ENCODE data around the gene SOX5. TPM values are rescaled to one million over a fixed set of nuclear protein-coding genes. Genes with fewer than 3 reads are reported as not detected.

Gene SOX5
- total RNA-seq, 1 donor: 12.8 TPM

- no peak for TF ChIP-seq CTCF (IDR thresholded peaks at IDR 0.05; ENCODE audit: insufficient read depth, low read length)
- no peak for DNase-seq (ENCODE audit: low read depth)
- H3K4me3 ChIP-seq (ENCODE audit: low read depth, low read length): no peak overlapping the region
These were observed 291.9 kb downstream of the SOX5 start for GRCh38 chr12:23657598-23657997.

- no peak for TF ChIP-seq CTCF (IDR thresholded peaks at IDR 0.05; ENCODE audit: insufficient read depth, low read length)
- H3K4me3 ChIP-seq (ENCODE audit: low read depth, low read length): no peak overlapping the region
- DNase-seq (ENCODE audit: low read depth): no peak
These were observed 293.6 kb downstream of the SOX5 start for GRCh38 chr12:23655884-23656283.

DNA sequence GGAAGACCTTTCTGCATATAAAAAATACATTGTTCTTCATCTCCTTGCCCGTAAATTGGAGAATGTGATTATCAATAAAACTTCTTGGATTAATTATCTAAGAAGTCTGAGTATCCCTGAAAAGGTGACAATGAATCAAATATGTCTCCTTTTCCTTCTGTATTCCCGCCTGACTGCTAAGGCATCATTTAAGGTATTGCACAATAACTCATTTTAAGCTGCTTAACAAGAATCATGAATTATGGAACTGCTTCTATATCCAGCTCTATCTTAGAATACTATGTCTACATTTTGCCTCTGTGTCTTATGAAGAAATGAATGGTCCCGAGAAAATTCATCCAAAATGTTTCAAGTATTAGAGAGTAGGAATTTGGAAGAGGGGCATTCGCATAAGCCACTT is 294.4 kb downstream of the SOX5 start:
- no peak for TF ChIP-seq CTCF (IDR thresholded peaks at IDR 0.05; ENCODE audit: insufficient read depth, low read length)
- no peak overlapping the region for H3K4me3 ChIP-seq (ENCODE audit: low read depth, low read length)
- DNase-seq (ENCODE audit: low read depth): no peak

- no peak overlapping the region for H3K4me3 ChIP-seq (ENCODE audit: low read depth, low read length)
- no peak for TF ChIP-seq CTCF (IDR thresholded peaks at IDR 0.05; ENCODE audit: insufficient read depth, low read length)
- no peak for DNase-seq (ENCODE audit: low read depth)
These were observed 300.9 kb downstream of the SOX5 start for GRCh38 chr12:23648546-23648945.

DNA sequence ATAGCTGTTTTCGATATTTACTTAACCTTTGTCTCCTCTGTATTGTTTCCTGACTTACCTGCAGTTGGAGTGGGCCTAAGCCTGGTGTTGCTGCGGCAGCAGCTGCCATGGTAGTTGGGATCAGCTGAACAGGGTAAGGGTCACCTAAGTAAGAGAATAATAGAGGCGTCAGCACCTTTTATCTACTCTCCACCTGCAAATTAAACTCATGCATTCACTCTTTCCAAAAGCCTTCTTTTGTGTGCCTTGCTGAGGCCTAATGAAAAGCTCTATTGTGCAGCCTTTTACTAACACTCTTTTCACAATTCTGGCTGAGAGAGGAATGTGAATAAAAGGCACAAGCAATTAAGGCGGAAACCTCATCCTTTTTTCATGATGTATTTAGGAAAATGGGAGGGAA is 308.7 kb downstream of the SOX5 start:
- no peak overlapping the region for H3K4me3 ChIP-seq (ENCODE audit: low read depth, low read length)
- no peak for TF ChIP-seq CTCF (IDR thresholded peaks at IDR 0.05; ENCODE audit: insufficient read depth, low read length)
- DNase-seq (ENCODE audit: low read depth): no peak

GRCh38 chr12:23634344-23634743 is 315.1 kb downstream of the SOX5 start:
- no peak for DNase-seq (ENCODE audit: low read depth)
- TF ChIP-seq CTCF (IDR thresholded peaks at IDR 0.05; ENCODE audit: insufficient read depth, low read length): no peak
- no peak overlapping the region for H3K4me3 ChIP-seq (ENCODE audit: low read depth, low read length)

DNA sequence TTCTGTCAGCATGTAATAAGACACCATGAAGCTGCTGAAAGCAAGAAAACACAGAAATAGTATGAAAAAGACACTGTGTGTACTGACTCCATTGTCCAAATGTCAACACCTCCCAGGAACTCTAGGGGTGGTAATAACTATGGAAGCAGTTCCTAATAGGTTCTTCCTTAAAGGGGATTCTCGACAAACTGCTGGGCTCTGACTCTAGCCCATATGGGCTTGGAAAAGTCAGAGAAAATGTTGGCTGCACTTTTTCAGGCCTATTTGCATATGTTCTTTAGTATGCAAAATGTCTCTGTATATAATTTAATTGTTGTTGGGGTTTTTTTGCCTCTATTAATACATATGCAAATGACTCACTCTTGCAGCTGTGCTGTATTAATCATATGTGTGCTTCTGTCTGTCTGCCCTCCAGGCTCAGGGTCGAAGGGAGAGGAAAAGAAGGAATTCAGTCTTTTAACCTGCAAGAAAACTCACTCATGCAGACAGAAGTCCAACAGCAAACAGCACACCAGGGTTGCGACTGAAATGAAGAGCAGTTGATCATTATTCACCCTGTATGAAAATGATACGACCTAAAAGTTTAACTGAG is 317.6 kb downstream of the SOX5 start:
- TF ChIP-seq CTCF (IDR thresholded peaks at IDR 0.05; ENCODE audit: insufficient read depth, low read length): no peak
- no peak overlapping the region for H3K4me3 ChIP-seq (ENCODE audit: low read depth, low read length)
- no peak for DNase-seq (ENCODE audit: low read depth)
